ENCODE measurements around the gene CFAP53. TPM values are rescaled to one million over a fixed set of nuclear protein-coding genes. Genes with fewer than 3 reads are reported as not detected.

CFAP53 gene
- total RNA-seq, 1 donor from 2014 or later = 0.17 TPM

GRCh38 chr18:50187659-50188058 is 78.6 kb downstream of the CFAP53 start:
- no peaks in the 10 kb centered on the region for H3K4me1 Mint-ChIP-seq (ENCODE audit: low read depth)
- no peak for TF ChIP-seq CTCF (IDR thresholded peaks at IDR 0.05)
- H3K9me3 Mint-ChIP-seq (ENCODE audit: low read depth) = no peaks in the 10 kb centered on the region

DNA sequence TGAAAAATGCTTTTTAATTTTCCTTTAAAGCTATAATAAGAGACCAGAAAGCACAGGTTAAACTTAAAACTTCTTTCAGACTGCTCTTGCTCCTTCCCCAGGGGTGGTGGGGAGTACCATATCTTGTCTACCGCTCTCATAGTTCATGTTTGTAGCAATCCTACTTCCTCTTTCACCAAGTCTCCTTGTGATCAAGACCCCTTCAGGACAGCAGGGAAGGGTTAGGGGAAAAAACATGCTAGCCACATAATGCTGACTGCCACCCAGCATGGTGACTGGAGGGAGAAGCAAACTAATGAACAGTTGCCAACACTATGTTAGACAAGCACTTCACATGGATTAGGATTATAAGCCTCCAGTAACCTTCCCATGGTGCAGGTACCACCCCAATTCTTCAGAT is 79.9 kb downstream of the CFAP53 start:
- no peak overlapping the region for H3K4me3 Mint-ChIP-seq (ENCODE audit: unreplicated experiment)
- no peaks in the 10 kb centered on the region for H3K4me1 Mint-ChIP-seq (ENCODE audit: low read depth)
- no peaks in the 10 kb centered on the region for H3K36me3 Mint-ChIP-seq (ENCODE audit: low read depth)
- no peak overlapping the region for H3K27ac Mint-ChIP-seq (ENCODE audit: unreplicated experiment)
- no peak for DNase-seq (ENCODE audit: low spot score)
- no peaks in the 10 kb centered on the region for H3K9me3 Mint-ChIP-seq (ENCODE audit: low read depth)
- peaks cover 46% of the 10 kb centered on the region for H3K27me3 Mint-ChIP-seq (ENCODE audit: low read depth)
- no peak for TF ChIP-seq CTCF (IDR thresholded peaks at IDR 0.05)

More at GRCh38 chr18:50187659-50188058, 78.6 kb downstream of the CFAP53 start:
- no peaks in the 10 kb centered on the region for H3K36me3 Mint-ChIP-seq (ENCODE audit: low read depth)
- H3K27me3 Mint-ChIP-seq (ENCODE audit: low read depth) = peaks cover 50% of the 10 kb centered on the region
- no peak for DNase-seq (ENCODE audit: low spot score)
- H3K4me3 Mint-ChIP-seq (ENCODE audit: unreplicated experiment) = no peak overlapping the region
- H3K27ac Mint-ChIP-seq (ENCODE audit: unreplicated experiment) = no peak overlapping the region

DNA sequence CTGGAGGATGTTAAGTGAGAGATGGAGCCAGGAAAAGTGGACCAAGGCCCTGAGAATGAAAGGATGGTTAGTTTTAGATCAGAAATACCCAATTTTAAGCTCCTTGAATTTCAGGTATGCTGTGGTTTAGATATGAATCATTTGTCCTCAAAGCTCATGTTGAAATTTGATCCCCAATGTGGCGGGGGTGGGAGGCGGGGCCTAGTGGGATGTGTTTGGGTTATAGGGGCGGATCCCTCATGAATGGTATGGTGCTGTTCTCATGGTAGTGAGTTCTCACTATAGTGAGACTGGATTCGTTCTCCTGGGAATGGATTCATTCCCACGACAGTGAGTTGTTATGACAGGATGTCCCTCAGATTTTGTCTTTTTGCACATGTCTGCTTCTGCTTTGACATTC is 82.7 kb downstream of the CFAP53 start:
- Mint-ChIP-seq H3K27me3 (ENCODE audit: low read depth) (peaks cover 32% of the 10 kb centered on the region), H3K4me3 (ENCODE audit: unreplicated experiment) (no peak overlapping the region), H3K27ac (ENCODE audit: unreplicated experiment) (no peak overlapping the region), H3K36me3 (ENCODE audit: low read depth) (no peaks in the 10 kb centered on the region), H3K4me1 (ENCODE audit: low read depth) (no peaks in the 10 kb centered on the region), H3K9me3 (ENCODE audit: low read depth) (no peaks in the 10 kb centered on the region)
- DNase-seq (ENCODE audit: low spot score) = no peak
- no peak for TF ChIP-seq CTCF (IDR thresholded peaks at IDR 0.05)

DNA sequence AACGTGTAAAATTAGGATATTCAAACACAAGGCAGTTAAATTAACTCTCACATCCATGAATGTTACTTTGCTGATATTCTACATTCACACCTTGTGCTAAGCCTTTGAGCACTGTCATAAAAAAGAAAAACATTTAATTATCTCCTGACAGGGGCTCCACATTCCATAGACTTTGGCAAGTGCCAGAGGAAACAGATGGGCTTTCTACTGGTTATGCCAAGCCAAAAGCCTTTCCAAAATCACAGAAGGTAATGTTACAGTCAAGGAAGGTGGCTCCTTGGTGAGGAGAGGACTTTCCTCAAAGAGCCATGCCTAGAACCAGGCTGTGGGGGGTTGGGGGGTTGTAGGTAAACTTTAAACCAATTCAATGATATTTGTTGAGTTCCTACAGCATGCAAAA is 83.8 kb downstream of the CFAP53 start:
- TF ChIP-seq CTCF (IDR thresholded peaks at IDR 0.05) = no peak
- H3K36me3 Mint-ChIP-seq (ENCODE audit: low read depth) = no peaks in the 10 kb centered on the region
- no peak overlapping the region for H3K4me3 Mint-ChIP-seq (ENCODE audit: unreplicated experiment)
- H3K4me1 Mint-ChIP-seq (ENCODE audit: low read depth) = no peaks in the 10 kb centered on the region
- no peak for DNase-seq (ENCODE audit: low spot score)
- peaks cover 36% of the 10 kb centered on the region for H3K27me3 Mint-ChIP-seq (ENCODE audit: low read depth)
- no peaks in the 10 kb centered on the region for H3K9me3 Mint-ChIP-seq (ENCODE audit: low read depth)
- no peak overlapping the region for H3K27ac Mint-ChIP-seq (ENCODE audit: unreplicated experiment)

DNA sequence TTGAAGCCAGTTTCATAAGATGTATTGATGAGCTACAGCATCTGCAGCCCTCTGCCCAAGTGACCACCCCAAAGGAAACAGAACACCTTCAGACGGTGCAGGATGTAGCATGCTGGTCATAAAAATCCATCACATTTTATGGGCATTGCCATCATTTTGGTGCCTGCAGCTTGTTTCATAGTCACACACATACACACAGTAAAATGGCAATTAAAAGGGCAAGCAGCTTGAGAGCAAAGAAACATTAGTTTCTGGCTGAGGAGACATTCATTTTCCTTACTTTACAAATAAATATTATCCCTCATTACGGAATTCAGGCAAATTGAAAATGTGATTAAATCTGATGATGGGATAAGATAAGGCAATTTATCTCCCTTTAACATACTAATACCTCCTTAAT is 84.7 kb downstream of the CFAP53 start:
- no peaks in the 10 kb centered on the region for H3K9me3 Mint-ChIP-seq (ENCODE audit: low read depth)
- H3K27ac Mint-ChIP-seq (ENCODE audit: unreplicated experiment) = no peak overlapping the region
- H3K27me3 Mint-ChIP-seq (ENCODE audit: low read depth) = peaks cover 39% of the 10 kb centered on the region
- H3K4me3 Mint-ChIP-seq (ENCODE audit: unreplicated experiment) = no peak overlapping the region
- DNase-seq (ENCODE audit: low spot score) = no peak
- no peaks in the 10 kb centered on the region for H3K4me1 Mint-ChIP-seq (ENCODE audit: low read depth)
- no peaks in the 10 kb centered on the region for H3K36me3 Mint-ChIP-seq (ENCODE audit: low read depth)
- TF ChIP-seq CTCF (IDR thresholded peaks at IDR 0.05) = no peak
